Osteocyte (in vitro differentiated cells): ENCODE measurements around the gene JDP2. TPM values are rescaled to one million over a fixed set of nuclear protein-coding genes. Genes with fewer than 3 reads are reported as not detected.

Experiments
- DNase-seq: peaks from one replicate; pipeline ENCODE4 v3.0.0; 2021; ENCODE audit warnings: mixed read lengths; ENCODE audit not compliant: unreplicated experiment; ENCODE audit errors: extremely low spot score
- H3K27ac Mint-ChIP-seq: one replicate; pipeline ENCODE4 v1.8.0; 2021; ENCODE audit warnings: mild to moderate bottlenecking, mixed read lengths; ENCODE audit not compliant: unreplicated experiment
- H3K27me3 Mint-ChIP-seq: one replicate; pipeline ENCODE4 v1.8.0; 2021; ENCODE audit warnings: mixed read lengths; ENCODE audit not compliant: unreplicated experiment
- H3K36me3 Mint-ChIP-seq: one replicate; pipeline ENCODE4 v1.8.0; 2021; ENCODE audit warnings: mixed read lengths; ENCODE audit not compliant: unreplicated experiment
- H3K4me1 Mint-ChIP-seq: one replicate; pipeline ENCODE4 v1.8.0; 2021; ENCODE audit warnings: mixed read lengths; ENCODE audit not compliant: unreplicated experiment
- H3K4me3 Mint-ChIP-seq: one replicate; pipeline ENCODE4 v1.8.0; 2021; ENCODE audit warnings: mild to moderate bottlenecking, moderate library complexity, mixed read lengths; ENCODE audit not compliant: unreplicated experiment
- H3K9me3 Mint-ChIP-seq: one replicate; pipeline ENCODE4 v1.8.0; 2021; ENCODE audit warnings: mixed read lengths; ENCODE audit not compliant: unreplicated experiment
- total RNA-seq: library from RNA; stranded (reverse); gene quantifications from 2 replicates; pipeline ENCODE4 v1.2.1, GENCODE V29; 2021
- TF ChIP-seq, protein P1 (sequence below): fragments of 200-600 bp; sonication (generic); IDR thresholded peaks from 2 replicates; pipeline ENCODE4 v1.5.0; 2021; ENCODE audit warnings: antibody characterized with exemption, mild to moderate bottlenecking, moderate library complexity

Gene JDP2
- total RNA-seq, 1 donor from 2014 or later, result 57.1 TPM

DNA sequence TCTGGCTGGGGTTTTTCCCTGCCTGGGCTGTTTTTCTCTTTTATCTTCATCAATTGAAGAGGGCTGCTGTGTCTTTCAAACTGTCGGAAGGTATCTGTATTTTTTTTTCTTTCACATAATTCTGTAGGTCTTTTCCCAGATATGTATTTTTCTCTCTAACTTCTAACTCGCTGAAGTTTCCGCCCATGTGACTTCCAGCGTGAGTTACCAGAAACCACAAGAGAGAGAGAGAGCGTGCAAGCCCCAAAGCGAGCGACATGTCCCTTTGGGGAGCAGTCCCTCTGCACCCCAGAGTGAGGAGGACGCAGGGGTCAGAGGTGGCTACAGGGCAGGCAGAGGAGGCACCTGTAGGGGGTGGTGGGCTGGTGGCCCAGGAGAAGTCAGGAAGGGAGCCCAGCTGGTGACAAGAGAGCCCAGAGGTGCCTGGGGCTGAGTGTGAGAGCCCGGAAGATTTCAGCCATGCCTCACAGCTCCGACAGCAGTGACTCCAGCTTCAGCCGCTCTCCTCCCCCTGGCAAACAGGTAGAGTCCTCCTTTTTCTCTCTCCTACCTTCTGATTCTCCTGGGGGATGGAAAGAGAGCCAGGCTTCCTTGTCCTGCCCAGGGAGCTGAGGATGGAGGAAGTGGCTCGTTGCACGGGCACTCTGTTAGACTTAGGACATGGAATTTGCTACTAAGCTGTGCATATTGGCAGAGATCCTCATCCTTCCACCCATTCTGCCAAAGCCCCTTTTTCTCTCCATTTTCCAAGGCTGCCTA is 94.6 kb downstream of the JDP2 start, which contains the start of gene BATF:
Gene BATF (plus strand): TSS at position 246 of the 759 bp plus-strand sequence. CDS start 214 bp downstream, at position 460.
- TF ChIP-seq, protein P1, sequence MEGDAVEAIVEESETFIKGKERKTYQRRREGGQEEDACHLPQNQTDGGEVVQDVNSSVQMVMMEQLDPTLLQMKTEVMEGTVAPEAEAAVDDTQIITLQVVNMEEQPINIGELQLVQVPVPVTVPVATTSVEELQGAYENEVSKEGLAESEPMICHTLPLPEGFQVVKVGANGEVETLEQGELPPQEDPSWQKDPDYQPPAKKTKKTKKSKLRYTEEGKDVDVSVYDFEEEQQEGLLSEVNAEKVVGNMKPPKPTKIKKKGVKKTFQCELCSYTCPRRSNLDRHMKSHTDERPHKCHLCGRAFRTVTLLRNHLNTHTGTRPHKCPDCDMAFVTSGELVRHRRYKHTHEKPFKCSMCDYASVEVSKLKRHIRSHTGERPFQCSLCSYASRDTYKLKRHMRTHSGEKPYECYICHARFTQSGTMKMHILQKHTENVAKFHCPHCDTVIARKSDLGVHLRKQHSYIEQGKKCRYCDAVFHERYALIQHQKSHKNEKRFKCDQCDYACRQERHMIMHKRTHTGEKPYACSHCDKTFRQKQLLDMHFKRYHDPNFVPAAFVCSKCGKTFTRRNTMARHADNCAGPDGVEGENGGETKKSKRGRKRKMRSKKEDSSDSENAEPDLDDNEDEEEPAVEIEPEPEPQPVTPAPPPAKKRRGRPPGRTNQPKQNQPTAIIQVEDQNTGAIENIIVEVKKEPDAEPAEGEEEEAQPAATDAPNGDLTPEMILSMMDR, result no peak
- DNase-seq, result no peak
- Mint-ChIP-seq H3K9me3 (no peaks in the 10 kb centered on the region), H3K36me3 (no peaks in the 10 kb centered on the region), H3K27me3 (peaks cover 45% of the 10 kb centered on the region), H3K4me1 (no peaks in the 10 kb centered on the region), H3K27ac (no peak within 1 kb of the TSS), H3K4me3 (no peak within 1 kb of the TSS)

DNA sequence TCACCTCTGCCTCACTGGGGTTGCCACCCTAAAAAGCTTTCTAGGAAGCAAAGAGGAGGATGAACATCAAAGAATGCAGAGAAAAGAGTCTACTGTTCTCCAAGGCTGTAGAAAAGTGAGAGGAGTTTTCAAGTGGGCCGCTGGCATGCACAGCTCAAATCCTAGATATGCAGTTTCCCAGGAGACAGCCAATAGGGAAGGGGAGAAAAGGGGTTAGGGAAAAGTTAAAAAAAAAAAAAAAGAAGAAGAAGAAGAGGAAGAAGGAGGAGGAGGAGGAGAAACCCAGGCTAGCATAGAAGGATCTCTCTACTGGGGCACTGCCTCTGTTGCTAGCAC is 95.1 kb downstream of the JDP2 start:
- TF ChIP-seq, protein P1, result no peak
- no peaks in the 10 kb centered on the region for H3K36me3 Mint-ChIP-seq
- H3K4me1 Mint-ChIP-seq, result no peaks in the 10 kb centered on the region
- H3K9me3 Mint-ChIP-seq, result no peaks in the 10 kb centered on the region
- peaks cover 47% of the 10 kb centered on the region for H3K27me3 Mint-ChIP-seq
- no peak for DNase-seq
- no peak overlapping the region for H3K27ac Mint-ChIP-seq
- H3K4me3 Mint-ChIP-seq, result no peak overlapping the region

Other genes starting within 250 kb of the JDP2 start
- 438 and 598 TPM in 2 replicates for gene FOS, start 149.2 kb upstream of the JDP2 start, total RNA-seq
- not detected in 2 replicates for gene BATF, start 94.4 kb downstream of the JDP2 start, total RNA-seq
- gene FLVCR2, start 150.6 kb downstream of the JDP2 start, total RNA-seq, result 0.94 and 1.2 TPM in 2 replicates
- gene ERG28, start 232.9 kb downstream of the JDP2 start, total RNA-seq, result 19.1 and 19.6 TPM in 2 replicates
- gene TTLL5, start 233.2 kb downstream of the JDP2 start, total RNA-seq, result 36.3 and 37.3 TPM in 2 replicates